Measurements from ENCODE around the gene WNT3. TPM values are rescaled to one million over a fixed set of nuclear protein-coding genes. Genes with fewer than 3 reads are reported as not detected.

WNT3 gene
- total and polyA plus RNA-seq, 2 donors (not counting 1 experiment from before 2014, with no cell fraction given) = 0.86 to 1.4 TPM

GRCh38 chr17:46745376-46745775 lies 73.1 kb downstream of the WNT3 start:
- DNase-seq (no peak), ATAC-seq (ENCODE audit: low read depth) (no peak)
- ChIA-PET CTCF (no interaction called here), POLR2A (no interaction called here)
- H3K4me1 ChIP-seq (ENCODE audit: control insufficient read depth in 2 of 2, insufficient read depth in 2 of 2, low read length in 2 of 2) = peaks cover 19 to 22% of the 10 kb centered on the region in 2 donors
- H2AFZ ChIP-seq (ENCODE audit: insufficient read depth, low read depth, low read length, poor library complexity, severe bottlenecking) = no peak overlapping the region
- Mint-ChIP-seq H3K27ac (no peak overlapping the region), H3K4me3 (no peak overlapping the region), H3K27me3 (no peaks in the 10 kb centered on the region), H3K9me3 (ENCODE audit: insufficient read depth) (no peaks in the 10 kb centered on the region), H3K4me1 (peaks cover 28% of the 10 kb centered on the region)
- no peaks in the 10 kb centered on the region for H3K9me3 ChIP-seq (ENCODE audit: control extremely low read depth in 1 of 3, control insufficient read depth in 2 of 3, insufficient read depth in 1 of 3, low read length in 2 of 3)
- no peak overlapping the region for H3K27ac ChIP-seq (ENCODE audit: low read length in 2 of 2)
- H3K9ac ChIP-seq (ENCODE audit: low read length) = no peak overlapping the region
- peaks cover 0 to 3% of the 10 kb centered on the region in 2 experiments for H3K36me3 ChIP-seq (replicated peaks in 1 of 2; ENCODE audit: control extremely low read depth in 1 of 2, control insufficient read depth in 1 of 2, extremely low read depth in 1 of 2, insufficient read depth in 2 of 2, low read length in 1 of 2)
- H3K4me3 ChIP-seq (ENCODE audit: control extremely low read depth in 1 of 5, extremely low read depth in 1 of 5, insufficient read depth in 1 of 5, low read depth in 2 of 5, low read length in 4 of 5) = no peak overlapping the region
- H4K20me1 ChIP-seq (ENCODE audit: control insufficient read depth, insufficient read depth, low read length, poor library complexity, severe bottlenecking) = no peaks in the 10 kb centered on the region
- H3K4me2 ChIP-seq (replicated peaks; ENCODE audit: low read depth, low read length, poor library complexity, severe bottlenecking) = no peak overlapping the region
- intact Hi-C loops (cut with micrococcal nuclease) = no loop called here
- H3K79me2 ChIP-seq (ENCODE audit: control insufficient read depth, insufficient read depth, low read length) = no peaks in the 10 kb centered on the region
- WGBS (ENCODE audit: insufficient coverage) = 100% methylated on average over 2 of the region's 3 CpGs
- no peaks in the 10 kb centered on the region for H3K27me3 ChIP-seq (replicated peaks in 1 of 4; ENCODE audit: control extremely low read depth in 1 of 4, control insufficient read depth in 3 of 4, insufficient read depth in 4 of 4, low read length in 3 of 4)
- TF ChIP-seq CTCF (IDR thresholded peaks at IDR 0.05) (no peak), EZH2 (IDR thresholded peaks at IDR 0.05; ENCODE audit: borderline replicate concordance, insufficient read depth, low read depth, low read length, poor library complexity, severe bottlenecking) (no peak)

- WGBS (ENCODE audit: insufficient coverage) = no CpG with 5 or more reads among the region's 1 CpG
- H3K9me3 Mint-ChIP-seq (ENCODE audit: insufficient read depth) = no peaks in the 10 kb centered on the region
- ATAC-seq (ENCODE audit: low read depth) = no peak
- peaks cover 0 to 3% of the 10 kb centered on the region in 2 experiments for H3K36me3 ChIP-seq (replicated peaks in 1 of 2; ENCODE audit: control extremely low read depth in 1 of 2, control insufficient read depth in 1 of 2, extremely low read depth in 1 of 2, insufficient read depth in 2 of 2, low read length in 1 of 2)
- DNase-seq = no peak
- no peak overlapping the region for H3K27ac Mint-ChIP-seq
- H3K27me3 ChIP-seq (replicated peaks in 1 of 4; ENCODE audit: control extremely low read depth in 1 of 4, control insufficient read depth in 3 of 4, insufficient read depth in 4 of 4, low read length in 3 of 4) = no peaks in the 10 kb centered on the region
- no peak for TF ChIP-seq CTCF (IDR thresholded peaks at IDR 0.05)
- no peak for TF ChIP-seq EZH2 (IDR thresholded peaks at IDR 0.05; ENCODE audit: borderline replicate concordance, insufficient read depth, low read depth, low read length, poor library complexity, severe bottlenecking)
- no peak overlapping the region for H3K27ac ChIP-seq (ENCODE audit: low read length in 2 of 2)
- peaks cover 16 to 19% of the 10 kb centered on the region in 2 donors for H3K4me1 ChIP-seq (ENCODE audit: control insufficient read depth in 2 of 2, insufficient read depth in 2 of 2, low read length in 2 of 2)
- no peaks in the 10 kb centered on the region for H4K20me1 ChIP-seq (ENCODE audit: control insufficient read depth, insufficient read depth, low read length, poor library complexity, severe bottlenecking)
- ChIA-PET POLR2A (no interaction called here), CTCF (no interaction called here)
- H3K27me3 Mint-ChIP-seq = no peaks in the 10 kb centered on the region
- no peak overlapping the region for H3K9ac ChIP-seq (ENCODE audit: low read length)
- H3K9me3 ChIP-seq (ENCODE audit: control extremely low read depth in 1 of 3, control insufficient read depth in 2 of 3, insufficient read depth in 1 of 3, low read length in 2 of 3) = no peaks in the 10 kb centered on the region
- H3K4me3 Mint-ChIP-seq = no peak overlapping the region
- H3K79me2 ChIP-seq (ENCODE audit: control insufficient read depth, insufficient read depth, low read length) = no peaks in the 10 kb centered on the region
- no peak overlapping the region for H3K4me3 ChIP-seq (ENCODE audit: control extremely low read depth in 1 of 5, extremely low read depth in 1 of 5, insufficient read depth in 1 of 5, low read depth in 2 of 5, low read length in 4 of 5)
- no peak overlapping the region for H3K4me2 ChIP-seq (replicated peaks; ENCODE audit: low read depth, low read length, poor library complexity, severe bottlenecking)
- H2AFZ ChIP-seq (ENCODE audit: insufficient read depth, low read depth, low read length, poor library complexity, severe bottlenecking) = no peak overlapping the region
- intact Hi-C loops (cut with micrococcal nuclease) = no loop called here
- H3K4me1 Mint-ChIP-seq = peaks cover 29% of the 10 kb centered on the region
Measured at GRCh38 chr17:46744441-46744840, 74.1 kb downstream of the WNT3 start.
